ENCODE results near the gene SPDYA.

SPDYA gene

GRCh38 chr2:28835781-28836180 is 25.1 kb downstream of the SPDYA start:
- no peak overlapping the region for H3K4me3 ChIP-seq (ENCODE audit: low read depth, low read length)
- TF ChIP-seq CTCF (IDR thresholded peaks at IDR 0.05; ENCODE audit: low read depth, low read length, missing control alignments), result no peak
- in situ Hi-C loops (cut with HindIII; ENCODE audit: low sequenced_read_pairs), result no loop called here
- no peak for DNase-seq (ENCODE audit: low read depth)

GRCh38 chr2:28838971-28839370 is 28.3 kb downstream of the SPDYA start:
- in situ Hi-C loops (cut with HindIII; ENCODE audit: low sequenced_read_pairs), result no loop called here
- DNase-seq (ENCODE audit: low read depth), result no peak
- no peak for TF ChIP-seq CTCF (IDR thresholded peaks at IDR 0.05; ENCODE audit: low read depth, low read length, missing control alignments)
- H3K4me3 ChIP-seq (ENCODE audit: low read depth, low read length), result no peak overlapping the region

DNA sequence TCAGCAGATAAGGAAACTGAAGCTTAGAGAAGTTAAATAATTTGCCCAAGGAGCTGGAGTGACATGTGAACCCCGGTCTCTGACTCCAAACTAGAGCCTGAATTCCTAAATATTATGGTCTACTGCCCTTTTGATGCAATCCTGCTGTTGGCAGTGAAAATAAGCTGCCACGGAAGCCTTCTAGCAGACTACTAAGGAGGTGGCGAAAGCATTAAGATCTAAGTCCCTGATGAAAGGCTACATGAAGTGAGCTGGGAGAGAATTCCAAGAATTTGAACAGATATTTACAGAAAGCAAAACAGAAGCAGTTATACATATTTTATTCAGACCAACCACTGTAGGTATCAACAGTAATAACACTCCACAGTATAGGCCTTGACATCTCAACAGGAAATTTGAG is 31.4 kb downstream of the SPDYA start:
- no peak for DNase-seq (ENCODE audit: low read depth)
- in situ Hi-C loops (cut with HindIII; ENCODE audit: low sequenced_read_pairs), result no loop called here
- TF ChIP-seq CTCF (IDR thresholded peaks at IDR 0.05; ENCODE audit: low read depth, low read length, missing control alignments), result no peak
- H3K4me3 ChIP-seq (ENCODE audit: low read depth, low read length), result no peak overlapping the region

GRCh38 chr2:28855193-28855592 is 44.6 kb downstream of the SPDYA start:
- DNase-seq (ENCODE audit: low read depth), result no peak
- in situ Hi-C loops (cut with HindIII; ENCODE audit: low sequenced_read_pairs), result no loop called here

DNA sequence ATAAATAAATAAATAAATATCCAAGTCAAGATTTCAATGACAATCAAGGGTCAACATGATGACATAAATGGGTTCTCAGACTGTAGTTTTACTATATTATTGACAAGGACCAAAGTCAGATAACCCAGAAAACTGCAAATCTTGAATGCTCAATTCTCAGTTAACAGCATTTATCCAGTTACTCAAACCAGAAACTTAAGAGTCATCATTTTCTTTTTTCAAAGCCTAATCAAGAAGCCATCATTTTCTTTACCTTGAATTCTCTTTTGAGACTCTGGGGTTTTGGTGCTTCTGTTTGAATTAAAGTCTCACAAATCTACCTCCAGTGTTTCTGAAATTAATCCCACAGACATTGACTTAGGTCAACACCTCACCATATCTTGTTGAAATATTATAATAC is 45.3 kb downstream of the SPDYA start:
- in situ Hi-C loops (cut with HindIII; ENCODE audit: low sequenced_read_pairs), result no loop called here
- no peak for DNase-seq (ENCODE audit: low read depth)
- no peak for TF ChIP-seq CTCF (IDR thresholded peaks at IDR 0.05; ENCODE audit: low read depth, low read length, missing control alignments)
- no peak overlapping the region for H3K4me3 ChIP-seq (ENCODE audit: low read depth, low read length)

More at GRCh38 chr2:28855193-28855592, 44.6 kb downstream of the SPDYA start:
- no peak overlapping the region for H3K4me3 ChIP-seq (ENCODE audit: low read depth, low read length)
- no peak for TF ChIP-seq CTCF (IDR thresholded peaks at IDR 0.05; ENCODE audit: low read depth, low read length, missing control alignments)

GRCh38 chr2:28868611-28869010 is 58.0 kb downstream of the SPDYA start:
- H3K4me3 ChIP-seq (ENCODE audit: low read depth, low read length), result peak overlapping the region; percentile 71
- DNase-seq (ENCODE audit: low read depth), result no peak
- no peak for TF ChIP-seq CTCF (IDR thresholded peaks at IDR 0.05; ENCODE audit: low read depth, low read length, missing control alignments)
- in situ Hi-C loops (cut with HindIII; ENCODE audit: low sequenced_read_pairs), result no loop called here
